Neural crest cell (in vitro differentiated cells): ENCODE data around the gene SLC25A48. TPM values are rescaled to one million over a fixed set of nuclear protein-coding genes. Genes with fewer than 3 reads are reported as not detected.

ENCODE experiments used
- DNase-seq: peaks from one replicate; pipeline ENCODE4 v3.0.0; 2021; ENCODE audit warnings: low read depth, mixed read lengths, low spot score
- H3K27ac Mint-ChIP-seq: one replicate; pipeline ENCODE4 v1.8.0; 2021; ENCODE audit warnings: mild to moderate bottlenecking, mixed read lengths; ENCODE audit not compliant: unreplicated experiment
- H3K27me3 Mint-ChIP-seq: 2 replicates; pipeline ENCODE4 v1.8.0; 2021; ENCODE audit warnings: low read depth, mild to moderate bottlenecking, mixed read lengths
- H3K36me3 Mint-ChIP-seq: 2 replicates; pipeline ENCODE4 v1.8.0; 2021; ENCODE audit warnings: low read depth, mild to moderate bottlenecking, mixed read lengths
- H3K4me1 Mint-ChIP-seq: 2 replicates; pipeline ENCODE4 v1.8.0; 2021; ENCODE audit warnings: mixed read lengths
- H3K4me3 Mint-ChIP-seq: one replicate; pipeline ENCODE4 v1.8.0; 2021; ENCODE audit warnings: mild to moderate bottlenecking, mixed read lengths
- H3K9me3 Mint-ChIP-seq: 2 replicates; pipeline ENCODE4 v1.8.0; 2021; ENCODE audit warnings: mixed read lengths
- total RNA-seq: library from RNA; stranded (reverse); gene quantifications from 2 replicates; pipeline ENCODE4 v1.2.1, GENCODE V29; 2021
- TF ChIP-seq, protein P1 (sequence below): fragments of 200-600 bp; sonication (generic); conservative IDR thresholded peaks from 2 replicates; pipeline ENCODE4 v1.5.0; 2021; ENCODE audit warnings: antibody characterized with exemption, mild to moderate bottlenecking

Gene SLC25A48
- total RNA-seq, 1 donor from 2014 or later, result not detected

DNA sequence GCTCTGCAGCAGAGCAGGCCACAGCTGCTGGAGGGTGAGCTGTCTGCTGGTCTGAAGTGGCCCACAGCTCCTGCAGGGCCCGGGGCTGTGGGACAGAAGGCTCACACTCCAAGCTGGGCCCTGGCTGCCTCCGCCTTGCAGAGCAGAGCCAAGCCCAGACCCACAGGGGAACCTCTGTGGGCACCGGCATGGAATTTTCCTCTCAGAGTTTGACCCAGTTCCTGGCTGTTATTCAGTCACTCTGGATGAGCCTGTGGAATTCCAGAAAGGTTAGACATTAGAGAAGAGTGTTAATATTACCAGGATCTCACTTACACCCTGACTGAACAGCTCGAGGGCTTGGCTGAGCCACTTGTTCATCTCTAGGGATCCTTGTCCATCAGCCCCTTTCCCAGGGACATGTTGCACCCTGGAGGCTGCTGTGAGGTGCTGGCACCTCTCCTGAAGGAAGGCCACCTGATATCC lies 43.7 kb downstream of the SLC25A48 start:
- Mint-ChIP-seq H3K4me3 (no peak overlapping the region), H3K4me1 (no peaks in the 10 kb centered on the region), H3K9me3 (no peaks in the 10 kb centered on the region), H3K27ac (no peak overlapping the region), H3K36me3 (no peaks in the 10 kb centered on the region), H3K27me3 (peaks cover 57% of the 10 kb centered on the region)
- DNase-seq, result no peak
- TF ChIP-seq, protein P1, sequence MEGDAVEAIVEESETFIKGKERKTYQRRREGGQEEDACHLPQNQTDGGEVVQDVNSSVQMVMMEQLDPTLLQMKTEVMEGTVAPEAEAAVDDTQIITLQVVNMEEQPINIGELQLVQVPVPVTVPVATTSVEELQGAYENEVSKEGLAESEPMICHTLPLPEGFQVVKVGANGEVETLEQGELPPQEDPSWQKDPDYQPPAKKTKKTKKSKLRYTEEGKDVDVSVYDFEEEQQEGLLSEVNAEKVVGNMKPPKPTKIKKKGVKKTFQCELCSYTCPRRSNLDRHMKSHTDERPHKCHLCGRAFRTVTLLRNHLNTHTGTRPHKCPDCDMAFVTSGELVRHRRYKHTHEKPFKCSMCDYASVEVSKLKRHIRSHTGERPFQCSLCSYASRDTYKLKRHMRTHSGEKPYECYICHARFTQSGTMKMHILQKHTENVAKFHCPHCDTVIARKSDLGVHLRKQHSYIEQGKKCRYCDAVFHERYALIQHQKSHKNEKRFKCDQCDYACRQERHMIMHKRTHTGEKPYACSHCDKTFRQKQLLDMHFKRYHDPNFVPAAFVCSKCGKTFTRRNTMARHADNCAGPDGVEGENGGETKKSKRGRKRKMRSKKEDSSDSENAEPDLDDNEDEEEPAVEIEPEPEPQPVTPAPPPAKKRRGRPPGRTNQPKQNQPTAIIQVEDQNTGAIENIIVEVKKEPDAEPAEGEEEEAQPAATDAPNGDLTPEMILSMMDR, result no peak

DNA sequence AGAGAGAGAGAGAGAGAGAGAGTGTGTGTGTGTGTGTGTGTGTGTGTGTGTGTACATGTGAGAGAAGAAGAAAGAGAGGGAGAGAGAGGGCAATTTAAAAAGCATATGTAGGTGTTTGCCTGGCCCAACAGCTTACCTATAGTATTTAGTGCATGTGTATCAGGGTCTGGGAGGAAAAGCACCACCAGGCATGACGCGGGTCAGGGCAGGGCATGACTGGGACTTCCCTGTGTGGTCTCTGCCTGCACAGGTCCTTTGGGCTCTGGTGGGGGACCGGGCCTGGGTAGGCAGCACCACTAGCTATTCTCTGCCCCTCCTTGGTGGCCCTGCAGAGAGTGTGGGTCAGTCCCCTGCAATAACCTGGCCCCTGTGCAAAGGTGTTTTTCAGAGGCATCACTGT lies 45.1 kb downstream of the SLC25A48 start:
- TF ChIP-seq, protein P1, result no peak
- peaks cover 62% of the 10 kb centered on the region for H3K27me3 Mint-ChIP-seq

DNA sequence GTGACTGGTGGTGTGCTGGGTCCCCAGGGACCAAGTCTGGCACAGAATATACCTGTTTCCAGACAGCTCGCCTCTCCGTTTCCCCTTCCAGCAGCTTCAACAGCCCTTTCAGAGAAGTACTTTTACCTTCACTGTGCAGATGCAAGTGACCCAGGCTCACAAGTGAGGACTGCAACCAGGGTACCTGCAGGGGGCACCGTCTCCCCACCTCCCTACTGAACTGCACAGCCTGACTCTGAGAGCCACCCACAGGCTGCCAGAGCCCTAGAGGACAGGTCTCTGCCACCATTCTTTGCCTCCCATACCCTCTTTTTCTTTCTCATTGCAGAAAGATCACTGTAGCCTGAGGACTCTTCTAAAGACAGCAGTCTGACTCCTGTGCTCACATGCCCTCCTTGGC lies 45.8 kb downstream of the SLC25A48 start:
- no peak overlapping the region for H3K4me3 Mint-ChIP-seq
- no peaks in the 10 kb centered on the region for H3K9me3 Mint-ChIP-seq
- H3K27me3 Mint-ChIP-seq, result peaks cover 63% of the 10 kb centered on the region

More for the DNA sequence above, 45.1 kb downstream of the SLC25A48 start:
- no peaks in the 10 kb centered on the region for H3K36me3 Mint-ChIP-seq
- H3K4me1 Mint-ChIP-seq, result no peaks in the 10 kb centered on the region
- no peak for DNase-seq
- H3K9me3 Mint-ChIP-seq, result no peaks in the 10 kb centered on the region
- H3K4me3 Mint-ChIP-seq, result no peak overlapping the region
- no peak overlapping the region for H3K27ac Mint-ChIP-seq

DNA sequence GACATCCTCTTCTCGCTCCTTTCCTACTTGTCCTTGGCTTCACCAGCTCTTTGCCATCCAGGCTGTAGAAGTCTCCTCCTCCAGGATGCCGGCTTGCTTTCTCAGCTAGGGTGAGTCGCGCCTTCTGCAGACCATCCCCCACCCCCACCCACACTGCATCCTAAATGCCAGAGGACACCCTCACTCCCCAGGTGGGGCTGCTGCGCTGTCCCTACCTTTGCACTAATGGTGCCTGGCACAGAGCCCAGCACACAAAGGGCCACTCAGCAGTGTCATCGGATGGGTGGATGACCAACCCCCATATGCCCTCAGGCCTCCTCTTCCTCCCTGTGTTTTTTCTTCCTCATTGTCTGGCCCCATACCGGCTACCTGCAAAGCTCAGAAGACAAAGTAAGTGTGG lies 46.3 kb downstream of the SLC25A48 start:
- Mint-ChIP-seq H3K9me3 (no peaks in the 10 kb centered on the region), H3K4me1 (no peaks in the 10 kb centered on the region), H3K4me3 (no peak overlapping the region), H3K27ac (no peak overlapping the region), H3K36me3 (no peaks in the 10 kb centered on the region), H3K27me3 (peaks cover 66% of the 10 kb centered on the region)
- DNase-seq, result no peak
- TF ChIP-seq, protein P1, result no peak

More for the DNA sequence above, 45.8 kb downstream of the SLC25A48 start:
- DNase-seq, result no peak
- Mint-ChIP-seq H3K27ac (peak overlapping the region; percentile 78), H3K4me1 (no peaks in the 10 kb centered on the region), H3K36me3 (no peaks in the 10 kb centered on the region)
- TF ChIP-seq, protein P1, result peak; percentile 24

DNA sequence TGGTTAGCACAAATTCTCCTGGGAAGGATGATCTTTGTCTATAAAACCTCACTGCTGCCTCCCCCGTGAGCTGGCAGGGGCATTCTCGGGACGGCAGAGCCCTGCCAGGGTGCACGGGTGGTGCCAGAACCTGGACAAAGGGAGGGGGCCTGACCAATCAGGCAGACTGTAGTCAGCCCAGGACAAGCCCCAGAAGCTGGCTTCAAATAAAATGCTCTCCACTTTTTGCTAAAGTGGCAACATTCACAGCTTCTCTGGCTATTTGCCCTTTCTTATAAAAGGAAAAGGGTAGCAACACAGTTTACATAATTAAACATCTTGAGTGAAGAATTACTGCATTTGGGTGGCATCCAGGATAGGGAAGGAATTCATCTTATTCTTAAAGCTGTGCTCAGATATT lies 46.8 kb downstream of the SLC25A48 start:
- DNase-seq, result no peak
- H3K27ac Mint-ChIP-seq, result no peak overlapping the region
- TF ChIP-seq, protein P1, result no peak
- H3K27me3 Mint-ChIP-seq, result peaks cover 71% of the 10 kb centered on the region
- H3K36me3 Mint-ChIP-seq, result no peaks in the 10 kb centered on the region
- no peak overlapping the region for H3K4me3 Mint-ChIP-seq
- no peaks in the 10 kb centered on the region for H3K9me3 Mint-ChIP-seq
- no peaks in the 10 kb centered on the region for H3K4me1 Mint-ChIP-seq
